Effector CD4-positive, alpha-beta T cell (primary cell): ENCODE data around the gene ZNHIT6.

Experiments used
- DNase-seq: peaks from one replicate; pipeline ENCODE4 v3.0.0-alpha.2; 2020

Gene ZNHIT6

DNA sequence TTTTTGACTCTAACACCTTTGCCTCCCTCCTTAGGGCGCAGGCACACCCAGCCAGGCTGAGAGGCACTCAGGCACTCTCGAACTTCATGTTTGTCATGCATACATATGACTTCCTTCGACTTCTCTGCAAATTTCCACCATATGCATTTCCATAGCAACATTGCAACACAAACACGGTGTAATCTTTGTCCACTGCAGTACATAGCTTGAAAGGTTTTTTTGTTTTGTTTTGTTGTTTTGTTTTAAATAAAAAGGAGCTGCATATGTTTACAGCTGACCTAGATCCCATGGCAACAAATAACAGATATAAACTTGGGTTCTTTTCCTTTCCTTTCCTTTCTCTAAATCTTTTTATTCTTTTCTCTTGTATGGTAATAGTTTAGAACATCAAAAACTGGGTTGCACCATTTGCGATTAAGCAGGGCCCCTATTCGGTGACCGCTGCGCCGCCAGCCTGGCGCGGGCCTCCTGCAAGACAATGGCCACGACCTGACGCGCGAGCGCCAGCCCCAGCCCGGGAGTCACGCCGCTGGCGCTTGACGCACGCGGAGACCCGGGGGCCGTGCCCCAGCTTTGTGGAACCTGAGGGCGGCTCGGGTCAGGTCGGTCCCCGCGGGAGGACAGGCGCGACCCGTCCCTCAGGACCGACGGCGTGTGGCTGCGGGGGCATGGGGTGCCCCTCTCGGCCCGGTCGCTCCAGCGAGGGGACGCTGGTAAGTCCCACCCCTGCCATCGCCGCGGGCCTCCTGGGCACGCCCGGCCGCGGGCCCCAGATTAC, 92.5 kb downstream of the ZNHIT6 start:
- DNase-seq: no peak

GRCh38 chr1:85612704-85613361, 95.4 kb downstream of the ZNHIT6 start:
- no peak for DNase-seq

DNA sequence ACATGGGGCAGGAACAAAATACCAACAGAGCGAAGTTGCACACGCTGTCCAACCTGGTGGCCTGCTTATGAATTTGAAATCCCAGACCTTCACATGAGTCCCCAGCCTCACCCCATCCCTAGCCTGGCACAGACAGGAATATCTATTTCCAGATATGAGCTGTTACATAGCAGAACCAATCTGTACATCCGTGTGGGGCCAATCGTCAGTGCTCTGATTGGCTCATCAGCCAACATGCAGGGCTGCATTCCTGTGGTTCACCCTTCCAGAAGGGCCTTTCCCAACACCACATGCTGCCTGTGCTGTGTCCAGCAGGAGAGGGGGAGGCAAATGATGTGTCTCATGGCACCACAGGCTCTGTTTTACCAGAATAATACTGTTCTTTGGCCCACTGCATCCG, 96.4 kb downstream of the ZNHIT6 start:
- no peak for DNase-seq

GRCh38 chr1:85611425-85611824, 96.8 kb downstream of the ZNHIT6 start:
- no peak for DNase-seq

DNA sequence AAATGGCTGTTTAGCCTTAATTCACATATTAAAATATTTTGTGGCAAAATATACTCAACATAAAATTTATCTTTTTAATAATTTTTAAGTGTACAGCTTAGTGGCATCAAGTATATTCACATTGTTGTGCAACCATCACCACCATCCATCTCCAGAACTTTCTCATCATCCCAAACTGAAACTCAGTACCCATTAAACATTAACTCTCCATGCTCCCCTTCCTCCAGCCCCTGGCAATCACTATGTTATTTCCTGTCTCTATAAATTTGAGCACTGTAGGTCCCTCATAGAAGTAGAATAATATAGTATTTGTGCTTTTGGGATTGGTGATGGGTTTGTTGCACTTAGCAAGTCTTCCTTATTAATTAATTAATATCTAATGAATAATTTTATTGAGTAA, 98.3 kb downstream of the ZNHIT6 start:
- no peak for DNase-seq

GRCh38 chr1:85608851-85609250, 99.4 kb downstream of the ZNHIT6 start:
- no peak for DNase-seq

- no peak for DNase-seq
Observed at GRCh38 chr1:85607921-85608265, 100.3 kb downstream of the ZNHIT6 start.

DNA sequence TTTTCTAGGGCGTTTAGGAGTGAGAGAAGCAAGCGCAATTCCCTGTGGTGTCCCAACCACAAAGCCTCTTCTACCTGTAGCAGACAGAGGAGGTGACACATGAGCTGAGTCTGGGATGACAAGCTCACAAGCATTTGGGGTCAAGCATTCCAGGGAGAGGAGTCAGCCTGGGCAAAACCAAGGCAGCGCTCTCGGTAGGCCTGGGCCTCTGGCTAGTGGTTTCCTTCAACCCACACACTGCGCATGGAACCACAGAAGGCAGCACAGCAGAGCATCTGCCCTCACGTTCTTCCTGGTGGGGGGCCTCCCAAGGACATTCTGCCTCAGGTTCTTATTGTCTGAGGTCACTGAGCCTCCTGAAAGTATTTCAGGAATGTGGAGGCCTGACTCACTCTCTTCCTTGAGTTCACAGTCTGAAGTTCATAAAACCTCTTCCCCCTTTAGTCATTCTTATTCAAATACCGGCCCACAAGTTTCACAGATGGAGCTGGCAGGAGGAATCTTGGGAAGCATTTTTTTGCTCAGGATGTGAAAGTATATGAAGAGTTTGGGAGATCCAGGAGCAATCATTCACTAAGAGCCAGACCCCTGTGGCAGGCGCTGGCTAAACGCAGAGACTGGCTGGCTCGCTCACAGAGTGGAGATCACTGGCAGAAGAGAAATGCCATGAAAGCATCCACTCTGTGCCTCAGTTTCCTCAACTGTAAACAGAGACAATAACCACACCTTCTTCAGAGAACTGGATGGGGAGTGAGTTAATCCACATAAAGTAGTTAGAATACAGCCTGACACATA, 100.9 kb downstream of the ZNHIT6 start:
- no peak for DNase-seq

DNA sequence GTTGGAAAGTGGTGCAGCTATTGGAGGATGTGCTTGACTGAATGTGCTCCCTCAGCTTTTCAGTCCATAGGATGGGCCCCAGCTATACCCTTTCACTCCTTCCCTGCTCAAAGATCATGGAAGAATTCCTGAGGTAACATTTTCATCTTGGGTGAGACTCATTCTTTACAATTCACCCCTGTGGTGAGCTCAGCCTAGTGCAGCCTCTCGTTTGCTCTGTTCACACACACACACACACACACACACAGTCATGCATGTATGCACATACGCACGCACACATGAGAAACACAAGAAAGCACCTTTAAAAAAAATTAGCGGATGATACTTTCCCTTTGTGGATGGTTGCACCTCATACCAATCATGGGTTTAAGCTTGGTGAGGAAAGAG, 101.8 kb downstream of the ZNHIT6 start:
- no peak for DNase-seq

- no peak for DNase-seq
Observed at GRCh38 chr1:85605484-85606413, 102.5 kb downstream of the ZNHIT6 start.

DNA sequence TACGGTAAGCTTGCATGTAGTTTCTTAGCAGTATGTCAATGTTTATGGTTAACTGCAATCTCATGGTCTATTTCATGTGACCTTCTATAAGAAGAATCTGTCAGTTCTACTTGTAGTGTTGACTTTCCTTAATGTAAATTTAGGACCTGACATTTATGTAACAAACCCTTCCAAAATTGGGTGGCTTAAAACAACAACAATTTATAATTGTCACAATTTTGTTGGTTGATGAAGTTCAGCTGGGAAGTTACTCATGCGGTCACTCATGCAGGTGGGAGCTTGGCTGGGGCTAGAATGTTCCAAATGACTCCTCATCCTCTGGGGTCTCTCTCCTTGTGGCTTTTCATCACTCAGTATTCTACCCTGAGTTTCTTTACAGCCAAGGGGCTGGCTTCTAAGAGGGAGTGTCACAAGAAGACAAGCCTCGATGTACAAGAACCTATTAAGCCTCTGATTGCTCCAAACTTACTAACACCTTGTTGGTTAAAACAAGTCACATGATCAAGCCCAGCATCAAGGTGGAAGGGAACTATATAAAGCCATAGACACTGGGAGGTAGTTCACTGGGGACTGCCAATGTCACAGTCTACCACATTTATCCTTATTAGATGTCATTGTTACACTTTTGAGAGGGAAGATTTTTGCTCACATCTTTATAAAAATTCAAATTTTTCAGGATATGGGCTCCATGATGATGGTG, 103.8 kb downstream of the ZNHIT6 start:
- no peak for DNase-seq

DNA sequence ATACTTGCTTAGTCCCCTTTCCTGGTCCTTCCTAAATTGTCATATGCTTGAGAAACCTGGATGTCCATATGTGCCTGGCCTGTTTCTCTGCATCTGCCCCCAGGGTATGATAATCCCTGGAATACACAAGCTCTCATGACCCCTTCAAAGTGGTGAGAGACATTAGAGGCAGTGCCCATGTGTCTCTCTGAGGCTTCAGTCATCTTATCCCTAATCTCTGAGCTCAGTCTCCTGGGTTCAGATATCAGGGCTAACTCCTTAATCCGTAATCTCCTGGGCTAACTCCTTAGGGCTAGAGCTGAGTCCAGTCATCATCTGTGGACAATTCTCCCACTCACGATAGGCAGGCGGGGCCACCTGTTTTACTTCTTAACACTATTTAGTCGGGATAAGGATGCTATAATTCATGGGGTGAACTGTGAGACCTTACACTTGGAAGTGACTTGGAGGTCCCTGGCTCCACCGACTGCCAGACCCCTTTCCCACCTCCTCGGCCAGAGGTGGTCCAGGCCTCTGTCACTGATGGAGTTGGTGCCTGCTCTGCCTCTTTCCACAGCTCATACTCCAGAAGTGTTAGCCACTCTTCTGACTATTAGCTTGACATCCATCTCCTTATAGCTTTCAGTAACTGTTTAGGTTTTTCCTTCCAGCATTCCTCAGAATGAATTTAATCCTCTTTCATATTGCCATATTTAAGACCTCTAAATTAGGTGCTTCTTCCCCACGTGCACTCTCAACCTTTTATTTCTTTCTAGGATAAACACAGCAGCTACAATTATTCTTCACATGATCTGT, 105.0 kb downstream of the ZNHIT6 start:
- no peak for DNase-seq

DNA sequence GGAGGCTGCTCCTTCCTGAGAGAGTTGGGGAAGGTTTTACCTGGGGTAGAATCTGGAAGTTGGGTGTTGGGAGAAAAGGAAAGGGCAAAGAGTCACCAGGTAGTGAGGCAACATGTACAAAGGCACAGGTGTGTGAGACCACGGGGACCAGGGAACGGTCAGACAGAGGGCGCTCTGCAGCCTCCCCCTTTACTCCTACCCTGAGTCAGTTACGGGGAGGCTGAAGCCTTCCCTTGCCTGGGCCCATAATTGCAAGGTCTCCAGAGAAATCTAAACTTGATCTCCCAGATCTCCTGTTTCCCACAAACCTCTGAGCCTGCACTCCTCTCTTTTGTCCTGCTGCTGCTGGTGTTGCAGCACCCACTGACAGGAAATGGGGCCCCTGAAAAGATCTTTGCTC, 105.7 kb downstream of the ZNHIT6 start:
- no peak for DNase-seq

DNA sequence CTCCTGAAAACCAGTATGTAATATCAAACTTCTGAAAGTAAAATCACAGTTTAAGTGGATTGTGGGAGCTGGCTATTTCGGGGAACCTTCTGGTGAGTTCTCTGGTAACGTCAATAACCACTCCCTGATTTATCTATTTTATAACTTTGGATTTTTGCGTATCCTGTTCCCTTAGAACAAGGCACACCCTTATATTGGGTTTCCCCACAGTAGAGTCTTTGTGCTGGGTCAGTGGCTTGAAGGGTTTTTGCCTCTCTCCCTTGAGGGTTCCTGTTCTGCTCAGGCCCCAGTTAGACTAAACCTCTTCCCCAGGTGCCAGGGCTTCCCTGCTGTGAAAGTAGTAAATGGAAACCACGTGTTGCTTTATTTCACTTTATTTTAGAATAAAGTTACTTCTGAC, 106.3 kb downstream of the ZNHIT6 start:
- DNase-seq: no peak

DNA sequence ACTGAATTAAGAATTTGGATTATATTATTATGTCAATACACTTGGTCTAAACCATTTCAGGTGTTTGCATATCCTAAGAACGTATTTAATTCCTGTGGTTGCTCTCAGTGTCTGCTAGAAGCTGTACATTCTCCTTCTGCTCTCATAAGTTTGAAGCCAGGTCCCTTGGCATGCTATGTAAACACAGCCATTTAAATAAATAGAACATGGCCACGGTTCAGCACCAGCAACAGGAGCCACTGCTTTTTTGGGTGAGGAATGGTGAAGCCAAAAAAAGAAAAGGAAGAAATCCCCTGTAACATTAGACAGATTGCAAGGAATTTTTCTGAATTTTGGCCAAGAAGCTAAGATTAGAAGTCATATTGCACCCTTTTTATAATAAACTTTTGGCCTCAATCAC, 108.6 kb downstream of the ZNHIT6 start:
- DNase-seq: no peak
